Esophagus squamous epithelium (tissue), 5 donors: ENCODE measurements around the gene TMEM198. TPM values are rescaled to one million over a fixed set of nuclear protein-coding genes. Genes with fewer than 3 reads are reported as not detected.

Experiments
- DNase-seq: peaks from one replicate; lab custom pipeline; 2025; lab: John Stamatoyannopoulos, UW
- H3K27ac ChIP-seq, 4 donors: fragments of 200-600 bp; sonication (generic); one replicate each; pipeline ENCODE4 v1.5.1; 2016 to 2019; ENCODE audit warnings: mild to moderate bottlenecking in 1 of 4
- H3K27me3 ChIP-seq, 4 donors: fragments of 200-600 bp; sonication (generic); 1 replicate in 3 of 4; 2 replicates in 1 of 4; pipeline versions ENCODE4 v1.5.1 to v1.6.0; 2017 to 2021; ENCODE audit warnings: antibody characterized with exemption in 1 of 4
- H3K36me3 ChIP-seq, 3 donors: fragments of 200-600 bp; sonication (generic); one replicate each; pipeline ENCODE4 v1.5.1; 2016 to 2019
- H3K4me1 ChIP-seq, 3 donors: fragments of 200-600 bp; sonication (generic); one replicate each; pipeline ENCODE4 v1.5.1; 2017 to 2019
- H3K4me3 ChIP-seq, 4 donors: fragments of 200-600 bp; sonication (generic); 1 replicate in 3 of 4; 2 replicates in 1 of 4; pipeline ENCODE4 v1.5.1; 2016 to 2019; ENCODE audit warnings: mild to moderate bottlenecking in 2 of 4, moderate library complexity in 1 of 4
- H3K9me3 ChIP-seq, 3 donors: fragments of 200-600 bp; sonication (generic); one replicate each; pipeline ENCODE4 v1.5.1; 2016 to 2019
- CTCF ChIP-seq, 6 experiments: fragments of 450-650 bp in 4 of 6; fragments of 200-600 bp in 2 of 6; sonication (generic) in 2 of 6; IDR thresholded peaks; one replicate each; pipeline ENCODE4 v1.5.1; 2016 to 2019; ENCODE audit warnings: antibody characterized with exemption in 6 of 6, mild to moderate bottlenecking in 4 of 6, moderate library complexity in 4 of 6
- POLR2A ChIP-seq, 4 donors: fragments of 450-650 bp; IDR thresholded peaks; one replicate each; pipeline ENCODE4 v1.6.1; 2017; ENCODE audit warnings: antibody characterized with exemption in 4 of 4, mild to moderate bottlenecking in 4 of 4, moderate library complexity in 3 of 4
- WGBS, 2 donors: methylation state at CpG; one replicate each; pipeline ENCODE4 v1.1.5; 2018; 5-methylcytosine and 5-hydroxymethylcytosine counted together
- intact Hi-C: fragments of 100-400 bp; cut with DNase I; formaldehyde crosslinking; loops from one replicate; pipeline ENCODE4 v1.15.0; 2022
- total RNA-seq, 4 donors: library from RNA; depleted of rRNA; stranded (reverse); fragments of >200 nt; gene quantifications; one replicate each; pipeline ENCODE4 v1.1.0, GENCODE V29; 2016
- donor health status: DM: yes; HTN: yes; CAD: no.

Gene TMEM198
- total RNA-seq, 4 donors from 2014 or later = 0.62 to 0.87 (median 0.78) TPM

GRCh38 chr2:219591091-219591490 is 47.3 kb downstream of the TMEM198 start:
- TF ChIP-seq CTCF (IDR thresholded peaks at IDR 0.05) (no peak), POLR2A (IDR thresholded peaks at IDR 0.05) (no peak)
- WGBS, 2 donors = 62 to 67% methylated on average over 4 of the region's 4 CpGs
- intact Hi-C loops = no loop called here
- DNase-seq = no peak
- Histone ChIP-seq H3K9me3 (no peaks in the 10 kb centered on the region), H3K4me3 (no peak overlapping the region), H3K27ac (no peak overlapping the region), H3K36me3 (no peaks in the 10 kb centered on the region), H3K27me3 (peaks cover 0 to 9% (median 0%) of the 10 kb centered on the region in 4 donors), H3K4me1 (no peaks in the 10 kb centered on the region)

- no peaks in the 10 kb centered on the region for H3K36me3 ChIP-seq
- H3K4me1 ChIP-seq = peaks cover 0 to 9% (median 5%) of the 10 kb centered on the region in 3 donors
- H3K9me3 ChIP-seq = no peaks in the 10 kb centered on the region
- H3K4me3 ChIP-seq = no peak overlapping the region
- TF ChIP-seq POLR2A (IDR thresholded peaks at IDR 0.05) (no peak), CTCF (IDR thresholded peaks at IDR 0.05) (no peak)
- intact Hi-C loops = no loop called here
- H3K27me3 ChIP-seq = peaks cover 0 to 9% (median 0%) of the 10 kb centered on the region in 4 donors
- no peak overlapping the region for H3K27ac ChIP-seq
- no peak for DNase-seq
- 50 to 64% methylated on average over 6 of the region's 6 CpGs for WGBS, 2 donors
Measured at GRCh38 chr2:219592736-219593135, 48.9 kb downstream of the TMEM198 start.

GRCh38 chr2:219593154-219593553 is 49.3 kb downstream of the TMEM198 start:
- Histone ChIP-seq H3K4me3 (no peak overlapping the region), H3K27ac (no peak overlapping the region), H3K27me3 (peaks cover 0 to 9% (median 0%) of the 10 kb centered on the region in 4 donors), H3K36me3 (no peaks in the 10 kb centered on the region), H3K9me3 (no peaks in the 10 kb centered on the region), H3K4me1 (peaks cover under 1 to 11% (median 5%) of the 10 kb centered on the region in 3 donors)
- intact Hi-C loops = no loop called here
- WGBS, 2 donors = 78 to 95% methylated on average over 2 of the region's 2 CpGs
- TF ChIP-seq CTCF (IDR thresholded peaks at IDR 0.05) = no peak
- TF ChIP-seq POLR2A (IDR thresholded peaks at IDR 0.05) = no peak
- no peak for DNase-seq

- no peak for DNase-seq
- 38 to 40% methylated on average over 3 of the region's 3 CpGs for WGBS, 2 donors
Measured at GRCh38 chr2:219595256-219595655, 51.4 kb downstream of the TMEM198 start.

More at GRCh38 chr2:219595256-219595655, 51.4 kb downstream of the TMEM198 start:
- Histone ChIP-seq H3K4me3 (no peak overlapping the region), H3K27me3 (peaks cover 0 to 4% (median 0%) of the 10 kb centered on the region in 4 donors), H3K36me3 (no peaks in the 10 kb centered on the region), H3K4me1 (peaks cover 5 to 21% (median 9%) of the 10 kb centered on the region in 3 donors), H3K9me3 (no peaks in the 10 kb centered on the region), H3K27ac (no peak overlapping the region)
- intact Hi-C loops = no loop called here
- TF ChIP-seq POLR2A (IDR thresholded peaks at IDR 0.05) (no peak), CTCF (IDR thresholded peaks at IDR 0.05) (no peak)
